ENCODE data around the gene LRRC37B. TPM values are rescaled to one million over a fixed set of nuclear protein-coding genes. Genes with fewer than 3 reads are reported as not detected.

LRRC37B gene
- total RNA-seq, 1 experiment from 2014 or later: 20.6 TPM

- H3K36me3 Mint-ChIP-seq: peaks cover 60% of the 10 kb centered on the region
- H3K4me3 Mint-ChIP-seq: no peak overlapping the region
- no peaks in the 10 kb centered on the region for H3K4me1 Mint-ChIP-seq
- CTCF ChIA-PET: interaction anchor here (2.9 kb wide), 1 partner anchor 10 kb away, joined by 10 read pairs; the partner anchor contains the start of gene LRRC37B
- POLR2A ChIA-PET: no interaction called here
- ATAC-seq (no peak), DNase-seq (ENCODE audit: low spot score) (no peak)
- H3K9me3 Mint-ChIP-seq: no peaks in the 10 kb centered on the region
- H3K27me3 Mint-ChIP-seq (ENCODE audit: low read depth): no peaks in the 10 kb centered on the region
- no peak overlapping the region for H3K27ac Mint-ChIP-seq
- TF ChIP-seq EMX1 (CRISPR knock-in tag; IDR thresholded peaks at IDR 0.05): no peak
- TF ChIP-seq TEAD1 (CRISPR knock-in tag; IDR thresholded peaks at IDR 0.05): no peak
- TF ChIP-seq SP1 (CRISPR knock-in tag; conservative IDR thresholded peaks at IDR 0.05): no peak
- no peak for TF ChIP-seq CTCF (IDR thresholded peaks at IDR 0.05)
- no peak for TF ChIP-seq USF2 (CRISPR knock-in tag; IDR thresholded peaks at IDR 0.05)
- TF ChIP-seq MLX (CRISPR knock-in tag; IDR thresholded peaks at IDR 0.05): no peak
- TF ChIP-seq ZNF532 (CRISPR knock-in tag; IDR thresholded peaks at IDR 0.05; ENCODE audit: borderline replicate concordance): no peak
- no peak for TF ChIP-seq ZNF317 (CRISPR knock-in tag; IDR thresholded peaks at IDR 0.05; ENCODE audit: borderline replicate concordance, low read depth)
- no peak for TF ChIP-seq STAT6 (CRISPR knock-in tag; conservative IDR thresholded peaks at IDR 0.05; ENCODE audit: low read depth)
- TF ChIP-seq ZMAT4 (CRISPR knock-in tag; IDR thresholded peaks at IDR 0.05): no peak
- TF ChIP-seq HMGXB4 (CRISPR knock-in tag; IDR thresholded peaks at IDR 0.05): no peak
- TF ChIP-seq ZNF416 (CRISPR knock-in tag; IDR thresholded peaks at IDR 0.05): no peak
- TF ChIP-seq ERG (CRISPR knock-in tag; IDR thresholded peaks at IDR 0.05): no peak
- no peak for TF ChIP-seq ZSCAN18 (CRISPR knock-in tag; IDR thresholded peaks at IDR 0.05)
- no peak for TF ChIP-seq NFYB (CRISPR knock-in tag; conservative IDR thresholded peaks at IDR 0.05; ENCODE audit: low read depth)
- TF ChIP-seq ARID4B (CRISPR knock-in tag; IDR thresholded peaks at IDR 0.05; ENCODE audit: borderline replicate concordance): no peak
- no peak for TF ChIP-seq ESRRA (CRISPR knock-in tag; IDR thresholded peaks at IDR 0.05; ENCODE audit: borderline replicate concordance)
Measured at GRCh38 chr17:31997005-31997404, 10.2 kb upstream of the LRRC37B start.

All from WTC11 (cell line).